K562 (cell line): Measurements from ENCODE around the gene PSMD8. TPM values are rescaled to one million over a fixed set of nuclear protein-coding genes. Genes with fewer than 3 reads are reported as not detected.
A peak's percentile ranks its signal among the peaks of the same experiment; 100 is the strongest.

Source experiments
- ARID1B ChIP-seq: fragments of 450-650 bp; IDR thresholded peaks from 2 replicates; pipeline ENCODE4 v1.6.1; 2016; ENCODE audit warnings: antibody characterized with exemption, mild to moderate bottlenecking, inconsistent platforms
- ATF2 ChIP-seq: sonication (generic); formaldehyde crosslinking; IDR thresholded peaks from 2 replicates; pipeline ENCODE4 v1.8.1; 2022; ENCODE audit warnings: missing genetic modification reagents
- CBX1 ChIP-seq: sonication (generic); IDR thresholded peaks from 2 replicates; pipeline ENCODE4 v1.6.1; 2016; ENCODE audit warnings: antibody characterized with exemption, low read depth, mild to moderate bottlenecking
- DPF2 ChIP-seq: fragments of 450-650 bp; IDR thresholded peaks from 2 replicates; pipeline ENCODE4 v1.6.1; 2016
- ELF1 ChIP-seq: fragments of 200-800 bp; sonication (Bioruptor generic); IDR thresholded peaks from 2 replicates; pipeline ENCODE4 v1.6.1; 2016; ENCODE audit warnings: missing genetic modification characterization, missing compliant biosample characterization
- GATAD2A ChIP-seq: fragments of 450-650 bp; IDR thresholded peaks from 2 replicates; pipeline ENCODE4 v1.6.1; 2017
- LCOR ChIP-seq: sonication (generic); formaldehyde crosslinking; IDR thresholded peaks from 2 replicates; pipeline ENCODE4 v1.8.0; 2022; ENCODE audit warnings: mild to moderate bottlenecking, missing genetic modification reagents
- NONO ChIP-seq, 2 experiments: fragments of 200-400 bp in 1 of 2; fragments of 450-650 bp in 1 of 2; formaldehyde crosslinking in 1 of 2; IDR thresholded peaks; 2 replicates each; pipeline ENCODE4 v1.6.1; 2017; ENCODE audit warnings: low read depth in 2 of 2, mild to moderate bottlenecking in 2 of 2, moderate library complexity in 2 of 2, low read length in 1 of 2
- PRMT5 ChIP-seq: sonication (generic); formaldehyde crosslinking; IDR thresholded peaks from 2 replicates; pipeline ENCODE4 v1.5.0; 2020; ENCODE audit warnings: missing genetic modification reagents
- RREB1 ChIP-seq: fragments of 250-450 bp; sonication (Bioruptor Pico); IDR thresholded peaks from 2 replicates; pipeline ENCODE4 v1.4.0; 2020
- SIN3A ChIP-seq, 2 experiments: fragments of 150-350 bp in 1 of 2; IDR thresholded peaks; 2 replicates each; pipeline ENCODE4 v1.6.1; 2011 to 2016; ENCODE audit warnings: borderline replicate concordance in 2 of 2, low read depth in 2 of 2, low read length in 2 of 2, mild to moderate bottlenecking in 2 of 2, moderate library complexity in 2 of 2; ENCODE audit not compliant: control insufficient read depth in 1 of 2
- SIN3B ChIP-seq: fragments of 450-650 bp; IDR thresholded peaks from 2 replicates; pipeline ENCODE4 v1.6.1; 2017; ENCODE audit warnings: low read depth, mild to moderate bottlenecking, moderate library complexity
- SMARCA4 ChIP-seq: fragments of 450-650 bp; IDR thresholded peaks from 2 replicates; pipeline ENCODE4 v1.6.1; 2016
- SMARCC2 ChIP-seq: fragments of 450-650 bp; IDR thresholded peaks from 2 replicates; pipeline ENCODE4 v1.6.1; 2017; ENCODE audit warnings: antibody characterized with exemption, moderate library complexity, mild to moderate bottlenecking, low read depth
- STAG1 ChIP-seq: sonication (generic); formaldehyde crosslinking; IDR thresholded peaks from 2 replicates; pipeline ENCODE4 v1.5.0; 2020; ENCODE audit warnings: missing genetic modification reagents, borderline replicate concordance
- TAF7 ChIP-seq: fragments of 450-650 bp; IDR thresholded peaks from 2 replicates; pipeline ENCODE4 v1.6.1; 2016; ENCODE audit warnings: missing genetic modification characterization, missing compliant biosample characterization
- ZC3H11A ChIP-seq: IDR thresholded peaks from 2 replicates; pipeline ENCODE4 v1.6.1; 2012; ENCODE audit warnings: low read depth, low read length, improper control_type of control experiment
- ZC3H4 ChIP-seq: sonication (generic); formaldehyde crosslinking; IDR thresholded peaks from 2 replicates; pipeline ENCODE4 v1.9.0; 2021; ENCODE audit warnings: missing genetic modification reagents, borderline replicate concordance
- ZNF384 ChIP-seq: IDR thresholded peaks from 2 replicates; pipeline ENCODE4 v1.6.1; 2012; ENCODE audit warnings: low read depth, low read length, improper control_type of control experiment
- ZNF561 ChIP-seq: fragments of 450-650 bp; formaldehyde crosslinking; conservative IDR thresholded peaks from 2 replicates; pipeline ENCODE4 v1.4.0; 2020; ENCODE audit warnings: mild to moderate bottlenecking, moderate library complexity
- ZNF707 ChIP-seq: fragments of 250-450 bp; sonication (Bioruptor Pico); conservative IDR thresholded peaks from 2 replicates; pipeline ENCODE4 v1.8.0; 2022; ENCODE audit warnings: inconsistent platforms, mild to moderate bottlenecking, moderate library complexity
- ZSCAN29 ChIP-seq: fragments of 450-650 bp; IDR thresholded peaks from 2 replicates; pipeline ENCODE4 v1.6.1; 2017
- ZZZ3 ChIP-seq: fragments of 450-650 bp; IDR thresholded peaks from 2 replicates; pipeline ENCODE4 v1.6.1; 2016; ENCODE audit warnings: antibody characterized with exemption, mild to moderate bottlenecking, moderate library complexity
- polyA plus RNA-seq, 8 experiments: library from polyadenylated mRNA; depleted of rRNA in 4 of 8; stranded (reverse) in 5 of 8; unstranded in 3 of 8; fragments of >200 nt; fragmentation: Nextera tagmentation in 2 of 8; fragmentation: Illumina TruSeq in 1 of 8; extraction: Ambion mirVana in 2 of 8; extraction: Trizol in 1 of 8; gene quantifications; 2 replicates each; pipeline versions ENCODE4 v1.2.1 to v1.2.3, GENCODE V29; 2011 to 2014; ENCODE audit warnings: inconsistent platforms in 1 of 8, missing spikeins in 1 of 8
- total RNA-seq, 7 experiments: library from RNA; depleted of rRNA in 6 of 7; stranded (reverse); fragments of >200 nt in 6 of 7; fragmentation: Illumina TruSeq in 2 of 7; extraction: Trizol in 2 of 7; gene quantifications; 2 replicates each; pipeline versions ENCODE4 v1.2.1 to v1.2.3, GENCODE V29; 2011 to 2021; ENCODE audit warnings: low replicate concordance in 1 of 7

PSMD8 gene
- total and polyA plus RNA-seq, 9 of the 15 experiments (the other 6 are each of a cell fraction or from before 2014, with no cell fraction given): 130 to 583 (median 315) TPM

GRCh38 chr19:38375098-38375493 is 725 bp downstream of the PSMD8 start (continued):
- no peak for TF ChIP-seq NONO (IDR thresholded peaks at IDR 0.05; ENCODE audit: low read depth in 2 of 2, low read length in 1 of 2)
- 0 out of 2 replicates have a peak, but pooled peaks have one; percentile 20 for TF ChIP-seq ARID1B
- 0 out of 2 replicates have a peak, but pooled peaks have one; percentile 30 for TF ChIP-seq ZC3H4 (CRISPR knock-in tag)
- no peak for TF ChIP-seq ZZZ3
- 0 out of 2 replicates have a peak, but pooled peaks have one; percentile 28 for TF ChIP-seq SMARCA4
- TF ChIP-seq PRMT5 (CRISPR knock-in tag): no peak
- no peak for TF ChIP-seq TAF7 (tag)
- TF ChIP-seq CBX1: no peak
- no peak for TF ChIP-seq STAG1
- no peak for TF ChIP-seq RREB1 (CRISPR knock-in tag)
- TF ChIP-seq LCOR: 0 out of 2 replicates have a peak, but pooled peaks have one; percentile 14
- no peak for TF ChIP-seq GATAD2A
- TF ChIP-seq DPF2: no peak; the same call in 1 of the 2 replicates
- no peak for TF ChIP-seq ATF2 (CRISPR knock-in tag)
- no peak for TF ChIP-seq SIN3B
- TF ChIP-seq ZNF707 (CRISPR knock-in tag): no peak
- 0 out of 2 replicates have a peak, but pooled peaks have one; percentile 19 for TF ChIP-seq ZNF384
- no peak for TF ChIP-seq ZNF561
- 0 out of 2 replicates have a peak, but pooled peaks have one; percentile 0 for TF ChIP-seq SMARCC2
- TF ChIP-seq ZSCAN29: no peak
- 0 out of 4 replicates have a peak, but pooled peaks of 1 of the 2 experiments have one; percentile 27 for TF ChIP-seq SIN3A (IDR thresholded peaks at IDR 0.05; ENCODE audit: borderline replicate concordance in 2 of 2, control insufficient read depth in 1 of 2, low read depth in 2 of 2, low read length in 2 of 2)
- TF ChIP-seq ELF1 (tag): no peak
- TF ChIP-seq ZC3H11A: no peak
